ENCODE results near the gene SPATS1.
"Not testable (repeated sequence)": the region's sequence is repeated elsewhere in the genome, so short reads cannot be mapped to it uniquely, and the experiment has no call there.

Gene SPATS1

GRCh38 chr6:44316481-44316880 is 26.0 kb upstream of the SPATS1 start:
- TF ChIP-seq CTCF (IDR thresholded peaks at IDR 0.05; ENCODE audit: extremely low read depth, insufficient read depth, missing control alignments), result no peak
- no peak for DNase-seq (ENCODE audit: low spot score)
- in situ Hi-C loops (cut with MboI; ENCODE audit: low pct_unique_long_range_greater_than_20kb, low sequenced_read_pairs, unreplicated experiment), result no loop called here

- in situ Hi-C loops (cut with MboI; ENCODE audit: low pct_unique_long_range_greater_than_20kb, low sequenced_read_pairs, unreplicated experiment), result not testable (repeated sequence)
Observed at GRCh38 chr6:44317136-44317631, 25.3 kb upstream of the SPATS1 start.

GRCh38 chr6:44321210-44321609 is 21.2 kb upstream of the SPATS1 start:
- DNase-seq (ENCODE audit: low spot score), result no peak
- TF ChIP-seq CTCF (IDR thresholded peaks at IDR 0.05; ENCODE audit: extremely low read depth, insufficient read depth, missing control alignments), result no peak
- in situ Hi-C loops (cut with MboI; ENCODE audit: low pct_unique_long_range_greater_than_20kb, low sequenced_read_pairs, unreplicated experiment), result no loop called here

More at GRCh38 chr6:44317136-44317631, 25.3 kb upstream of the SPATS1 start:
- DNase-seq (ENCODE audit: low spot score), result not testable (repeated sequence)

GRCh38 chr6:44327096-44327495 is 15.4 kb upstream of the SPATS1 start:
- in situ Hi-C loops (cut with MboI; ENCODE audit: low pct_unique_long_range_greater_than_20kb, low sequenced_read_pairs, unreplicated experiment), result loop anchor here (25.0 kb wide), 1 partner anchor 165 kb away; the partner anchor contains the start of gene CAPN11
- DNase-seq (ENCODE audit: low spot score), result no peak
- TF ChIP-seq CTCF (IDR thresholded peaks at IDR 0.05; ENCODE audit: extremely low read depth, insufficient read depth, missing control alignments), result no peak

GRCh38 chr6:44327760-44328159 is 14.7 kb upstream of the SPATS1 start:
- TF ChIP-seq CTCF (IDR thresholded peaks at IDR 0.05; ENCODE audit: extremely low read depth, insufficient read depth, missing control alignments), result no peak
- in situ Hi-C loops (cut with MboI; ENCODE audit: low pct_unique_long_range_greater_than_20kb, low sequenced_read_pairs, unreplicated experiment), result loop anchor here (25.0 kb wide), 1 partner anchor 165 kb away; the partner anchor contains the start of gene CAPN11
- no peak for DNase-seq (ENCODE audit: low spot score)

- in situ Hi-C loops (cut with MboI; ENCODE audit: low pct_unique_long_range_greater_than_20kb, low sequenced_read_pairs, unreplicated experiment), result loop anchor here (25.0 kb wide), 1 partner anchor 166 kb away; the partner anchor contains the start of gene CAPN11
- DNase-seq (ENCODE audit: low spot score), result not testable (repeated sequence)
Observed at GRCh38 chr6:44328203-44328602, 14.2 kb upstream of the SPATS1 start.

DNA sequence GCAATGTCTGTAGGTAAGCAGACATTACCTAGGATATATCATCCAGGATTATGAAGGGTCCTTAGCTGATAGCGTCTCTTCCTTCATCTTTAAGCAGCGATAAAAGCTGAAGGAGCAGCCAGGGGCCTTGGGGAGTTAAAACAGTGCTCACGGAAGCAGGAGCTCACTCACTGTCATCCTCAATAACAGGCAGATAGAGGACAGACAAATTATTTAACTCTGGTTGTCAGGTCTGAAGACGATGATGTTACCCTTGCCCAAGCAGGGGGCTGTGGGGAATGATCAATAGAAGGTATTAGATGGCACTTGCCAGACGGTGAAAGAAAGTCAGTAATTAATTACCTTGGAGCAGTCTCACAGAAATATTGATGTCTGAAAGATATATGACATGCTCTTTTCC is 12.6 kb upstream of the SPATS1 start:
- TF ChIP-seq CTCF (IDR thresholded peaks at IDR 0.05; ENCODE audit: extremely low read depth, insufficient read depth, missing control alignments), result no peak
- DNase-seq (ENCODE audit: low spot score), result no peak
- in situ Hi-C loops (cut with MboI; ENCODE audit: low pct_unique_long_range_greater_than_20kb, low sequenced_read_pairs, unreplicated experiment), result loop anchor here (25.0 kb wide), 1 partner anchor 168 kb away; the partner anchor contains the start of gene CAPN11

DNA sequence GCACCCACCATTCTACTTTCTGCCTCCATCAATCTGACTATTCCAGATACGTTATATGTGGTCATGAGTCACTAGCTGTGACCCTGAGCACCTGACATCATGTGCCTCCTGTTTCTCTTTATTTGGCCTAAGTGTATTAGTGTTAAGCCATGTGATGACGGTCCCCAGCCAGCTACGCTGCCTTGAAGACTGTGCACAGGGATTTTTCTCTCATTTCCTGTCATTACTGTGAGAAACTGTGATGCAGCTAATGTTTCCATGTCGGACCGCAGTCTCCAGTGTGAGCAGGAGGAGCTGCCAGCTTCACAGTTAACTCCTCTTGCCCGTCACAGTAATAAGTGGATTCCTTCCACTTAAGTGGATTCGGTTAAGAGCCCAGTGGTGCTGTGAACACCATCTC is 9.9 kb upstream of the SPATS1 start:
- no peak for TF ChIP-seq CTCF (IDR thresholded peaks at IDR 0.05; ENCODE audit: extremely low read depth, insufficient read depth, missing control alignments)
- in situ Hi-C loops (cut with MboI; ENCODE audit: low pct_unique_long_range_greater_than_20kb, low sequenced_read_pairs, unreplicated experiment), result loop anchor here (25.0 kb wide), 1 partner anchor 170 kb away; the partner anchor contains the start of gene CAPN11
- no peak for DNase-seq (ENCODE audit: low spot score)
